B cell (primary cell): ENCODE results near the gene RBM4B.
"Not testable (repeated sequence)": the region's sequence is repeated elsewhere in the genome, so short reads cannot be mapped to it uniquely, and the experiment has no call there.

Experiments used
- CTCF ChIP-seq: fragments of 200-600 bp; IDR thresholded peaks from one replicate; pipeline ENCODE4 v1.8.0; 2022; ENCODE audit warnings: antibody characterized with exemption, mild to moderate bottlenecking
- EZH2 ChIP-seq: IDR thresholded peaks from 2 replicates; pipeline ENCODE4 v1.6.1; 2012; ENCODE audit warnings: borderline replicate concordance, low read depth, mild to moderate bottlenecking, moderate library complexity, low read length; ENCODE audit not compliant: insufficient read depth, poor library complexity, severe bottlenecking

GRCh38 chr11:66724167-66724566 is 46.5 kb upstream of the RBM4B start:
- TF ChIP-seq CTCF, EZH2: not testable (repeated sequence)
